SW 1271 (cell line): ENCODE data around the gene ZFYVE21.

ENCODE experiments used
- DNase-seq, 2 experiments: peaks; one replicate each; lab custom pipeline; 2025; lab: John Stamatoyannopoulos, UW

Gene ZFYVE21

DNA sequence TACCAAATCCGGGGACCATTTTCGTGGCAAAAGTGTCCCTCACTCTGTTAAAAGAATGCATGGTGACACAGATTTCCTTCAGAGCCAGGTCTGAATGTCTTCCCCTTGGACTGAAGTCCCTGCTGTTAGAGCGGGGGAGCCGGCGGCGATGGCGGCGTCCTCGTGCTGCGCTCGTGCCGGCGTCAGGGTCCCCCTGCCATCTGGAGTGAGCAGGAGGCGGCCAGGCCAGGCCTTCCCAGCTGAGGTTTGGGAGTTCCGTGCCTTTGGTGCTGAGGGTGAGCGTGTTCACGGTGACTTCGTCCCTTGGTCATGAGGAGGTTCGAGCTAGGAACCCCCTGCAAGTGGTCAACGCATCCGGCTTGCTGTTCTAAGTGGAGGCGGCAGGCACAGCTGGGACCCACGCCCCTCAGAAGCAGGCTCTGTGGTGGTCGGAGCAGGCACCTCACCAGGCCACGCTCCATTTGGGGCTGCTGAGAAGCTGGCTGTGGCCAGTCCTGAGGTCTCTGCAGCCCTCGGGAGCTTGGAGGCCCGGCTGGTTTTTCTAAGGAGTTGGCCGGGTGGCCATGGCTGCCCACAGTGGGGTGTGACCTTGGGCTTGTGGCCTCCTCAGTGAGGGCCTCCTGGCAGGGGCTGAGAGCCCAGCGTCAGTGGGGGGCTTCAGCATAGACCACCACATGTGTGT is 9.5 kb downstream of the ZFYVE21 start:
- no peak for DNase-seq

- no peak for DNase-seq
These were observed 10.3 kb downstream of the ZFYVE21 start for GRCh38 chr14:103725739-103726395.

- no peak for DNase-seq
These were observed 10.9 kb downstream of the ZFYVE21 start for GRCh38 chr14:103726474-103726873.

DNA sequence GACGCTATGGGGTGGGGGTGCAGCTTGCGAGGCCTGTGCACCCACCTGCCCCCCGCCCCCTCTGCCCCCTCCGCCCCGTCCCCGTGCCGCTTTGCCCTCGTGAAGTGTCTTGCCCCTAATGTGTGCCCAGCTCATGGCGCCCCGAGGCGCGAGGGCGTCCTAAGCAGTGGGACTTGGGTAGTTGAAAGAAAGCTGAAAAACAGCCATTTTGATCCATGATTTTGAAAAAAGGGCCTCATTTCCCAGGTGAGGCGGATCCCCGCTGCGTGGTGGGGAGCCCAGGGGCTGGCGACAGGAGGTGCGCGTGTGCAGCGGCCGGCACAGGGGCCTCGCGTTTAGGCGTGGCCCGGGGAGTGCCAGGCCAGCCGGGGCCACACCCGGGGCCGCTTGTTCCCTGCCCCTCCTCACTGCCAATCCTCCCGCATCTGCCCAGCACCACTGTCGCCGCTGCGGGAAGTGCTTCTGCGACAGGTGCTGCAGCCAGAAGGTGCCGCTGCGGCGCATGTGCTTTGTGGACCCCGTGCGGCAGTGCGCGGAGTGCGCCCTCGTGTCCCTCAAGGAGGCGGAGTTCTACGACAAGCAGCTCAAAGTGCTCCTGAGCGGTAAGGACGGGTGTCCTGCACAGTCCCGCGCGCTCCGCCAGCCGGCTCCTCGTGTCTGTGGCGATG is 11.8 kb downstream of the ZFYVE21 start:
- no peak for DNase-seq

DNA sequence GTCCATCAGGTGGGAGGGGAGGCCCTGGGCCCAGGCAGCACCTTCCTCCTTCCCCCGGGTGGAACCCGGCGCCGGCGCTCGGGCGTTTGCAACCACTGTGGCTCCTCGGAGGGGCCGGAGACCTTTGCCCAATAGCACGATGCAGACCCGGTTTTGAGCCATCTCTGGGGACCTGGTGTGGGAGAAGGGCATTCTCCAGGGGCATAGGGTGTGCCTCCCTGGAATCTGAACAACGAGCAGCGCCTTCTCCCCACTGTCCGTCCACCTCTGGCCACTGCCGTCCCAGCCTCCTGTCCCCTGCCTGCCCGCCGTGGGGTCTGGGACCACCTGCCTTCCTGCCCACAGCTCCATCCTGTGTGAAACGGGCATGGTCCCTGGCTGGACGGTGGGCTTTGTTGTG is 12.5 kb downstream of the ZFYVE21 start:
- no peak for DNase-seq

DNA sequence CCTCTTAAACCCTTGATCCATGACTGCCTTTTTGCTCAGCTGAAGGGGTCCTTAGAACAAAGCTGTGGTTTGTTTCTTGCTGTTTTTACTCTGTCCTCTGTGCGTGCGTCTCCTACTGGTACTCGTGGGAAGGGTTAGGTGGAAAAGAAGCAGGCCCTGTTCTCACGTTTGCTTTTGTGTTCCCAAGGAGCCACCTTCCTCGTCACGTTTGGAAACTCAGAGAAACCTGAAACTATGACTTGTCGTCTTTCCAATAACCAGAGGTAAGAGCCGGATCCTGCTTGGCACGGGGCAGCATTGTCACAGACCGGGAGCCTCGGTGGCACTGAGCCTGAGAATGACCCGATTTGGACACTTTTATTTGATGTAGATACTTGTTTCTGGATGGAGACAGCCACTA is 13.1 kb downstream of the ZFYVE21 start:
- no peak for DNase-seq

DNA sequence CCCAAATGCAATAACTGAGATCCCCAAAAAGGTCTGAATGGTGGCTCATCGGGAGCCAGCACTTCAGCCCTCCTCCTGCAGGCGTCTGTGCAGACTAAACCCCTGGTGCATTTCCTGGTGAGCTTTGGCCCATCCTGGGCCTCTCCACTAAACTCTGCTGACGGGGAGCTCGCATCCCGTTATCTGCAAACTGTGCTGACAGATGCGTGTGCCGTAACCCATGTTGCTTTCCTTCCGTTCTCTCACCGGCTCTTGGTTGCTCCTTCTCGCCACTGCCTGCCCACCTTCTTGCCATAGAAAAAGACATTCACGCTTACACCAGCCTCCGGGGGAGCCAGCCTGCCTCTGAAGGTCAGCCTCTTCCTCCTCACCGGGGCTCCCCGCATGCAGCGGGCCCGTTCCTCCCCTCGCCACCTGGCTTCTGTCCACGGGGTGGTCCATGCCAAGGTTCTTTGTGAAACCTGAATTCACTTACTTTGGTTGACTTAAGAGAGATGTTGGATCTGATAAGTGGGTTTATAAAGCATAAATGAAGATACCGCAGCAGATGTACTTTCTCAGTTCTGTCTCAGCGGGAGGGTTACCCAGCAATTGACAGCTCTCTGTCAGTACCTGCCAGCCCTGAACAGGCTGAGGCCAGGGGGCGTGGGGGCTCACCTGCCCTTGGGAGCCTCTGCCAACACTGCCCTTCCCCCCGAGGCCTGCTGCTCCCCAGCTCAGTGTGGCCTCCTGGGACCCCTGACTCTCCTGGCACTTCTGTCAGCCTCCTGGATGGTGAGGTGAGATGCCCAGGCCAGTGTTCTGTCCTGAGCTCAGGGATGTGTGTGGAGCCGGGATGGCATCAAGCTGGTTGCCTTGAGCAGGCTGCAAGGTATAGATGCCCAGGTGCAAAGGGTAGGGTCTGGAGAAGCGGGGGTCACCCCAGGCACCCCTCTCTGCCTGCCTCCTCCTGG is 14.2 kb downstream of the ZFYVE21 start:
- DNase-seq = no peak

DNA sequence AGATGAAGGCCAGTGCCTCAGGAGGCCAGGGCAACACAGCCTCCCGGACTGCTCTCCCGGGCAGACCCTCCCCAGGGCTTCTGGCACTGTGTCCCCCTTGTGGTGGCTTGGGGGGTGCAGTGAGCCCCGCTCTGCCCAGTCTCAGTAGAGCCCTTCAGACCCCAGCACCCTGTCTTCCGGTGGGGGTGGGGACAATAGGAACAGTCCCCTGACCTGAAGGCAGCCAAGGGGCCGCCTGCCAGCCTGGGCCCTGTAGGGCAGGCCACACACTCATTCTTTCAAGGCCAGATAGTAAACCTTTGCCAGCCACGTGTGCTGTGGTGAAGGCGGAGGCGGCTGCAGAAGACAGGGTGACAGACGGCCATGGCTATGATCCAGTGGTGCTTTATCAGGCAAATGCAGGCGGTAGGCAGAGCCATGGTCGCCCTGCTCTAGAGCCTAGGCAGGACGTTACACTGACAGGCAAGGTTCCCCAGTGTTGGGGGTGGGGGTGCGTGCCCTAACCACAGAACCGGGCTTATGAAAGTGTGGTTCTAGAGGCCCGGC is 15.0 kb downstream of the ZFYVE21 start:
- DNase-seq = no peak

GRCh38 chr14:103731481-103731880 is 15.9 kb downstream of the ZFYVE21 start:
- no peak for DNase-seq

GRCh38 chr14:103731916-103732867 is 16.6 kb downstream of the ZFYVE21 start:
- no peak for DNase-seq

DNA sequence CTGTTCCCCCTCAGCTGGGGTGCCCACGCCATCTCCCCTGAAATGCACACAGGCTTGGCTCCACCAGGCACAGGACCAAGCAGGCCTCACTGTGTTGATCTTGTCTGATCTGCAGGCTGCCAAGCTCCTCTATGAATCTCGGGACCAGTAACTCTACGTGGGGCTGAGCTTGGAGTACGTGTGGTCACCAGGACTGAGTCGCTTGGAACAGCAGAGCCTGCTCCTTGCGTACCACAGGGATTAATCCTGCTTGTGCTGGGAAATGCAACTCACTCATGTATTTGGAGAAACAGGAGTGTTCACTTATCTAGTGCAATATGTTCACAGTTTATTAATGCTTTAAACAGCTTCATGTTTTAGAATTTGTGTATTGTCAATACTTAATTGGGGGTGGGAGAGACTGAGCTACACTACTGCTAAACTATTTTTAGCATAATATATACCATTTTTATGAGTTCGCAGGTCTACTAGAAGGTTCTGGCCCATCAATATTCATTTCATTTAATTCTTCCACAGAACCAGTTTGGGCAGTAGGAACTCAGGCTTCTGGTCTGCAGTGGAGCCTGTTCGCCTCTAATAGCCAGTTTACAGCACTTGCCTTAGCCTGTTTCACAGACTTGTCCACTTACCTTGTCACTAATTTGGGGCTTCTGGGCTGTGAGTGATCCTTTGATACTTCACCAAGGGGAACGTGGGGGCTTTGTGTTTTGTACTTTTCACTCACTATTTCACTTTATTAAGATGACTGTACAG is 17.4 kb downstream of the ZFYVE21 start:
- no peak for DNase-seq

GRCh38 chr14:103733651-103734050 is 18.0 kb downstream of the ZFYVE21 start:
- DNase-seq = no peak

DNA sequence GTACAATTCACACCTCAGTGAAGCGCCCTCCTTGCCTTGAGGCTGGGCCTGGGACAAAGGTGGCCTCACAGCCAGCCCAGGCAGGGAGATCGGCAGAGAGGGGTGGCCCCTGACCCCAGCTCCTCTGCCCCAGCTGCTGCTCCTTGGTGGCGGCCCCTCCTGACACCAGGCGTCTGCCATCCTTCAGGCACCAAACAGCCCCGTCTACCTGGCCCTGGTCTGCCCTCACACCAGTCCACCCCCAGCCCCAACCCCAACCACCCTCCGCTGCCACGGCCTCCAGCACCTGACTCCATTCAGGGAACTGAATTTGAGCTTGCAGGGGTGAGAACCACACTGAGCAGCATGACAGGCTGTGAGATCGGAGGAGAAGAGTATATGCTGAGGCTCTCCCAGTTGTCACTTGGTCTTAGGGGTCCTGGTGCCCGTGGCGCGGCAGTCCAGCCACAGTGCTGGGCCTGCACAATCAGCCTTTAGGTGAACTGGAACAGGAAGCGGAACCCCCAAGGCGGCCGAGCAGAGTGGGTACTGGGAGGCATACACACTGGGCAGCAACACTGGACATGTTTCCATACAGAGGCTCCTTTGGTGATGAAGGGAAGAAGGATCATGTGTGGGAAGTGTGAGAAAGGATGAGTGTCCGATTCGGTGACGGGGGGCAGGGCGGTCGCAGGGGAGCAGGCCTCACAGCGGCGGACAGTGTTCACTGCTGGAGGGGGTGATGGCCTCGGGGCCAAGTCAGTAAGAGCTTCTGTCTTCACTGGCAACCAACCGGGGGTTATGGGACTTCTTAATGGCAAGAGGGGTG is 18.7 kb downstream of the ZFYVE21 start:
- no peak for DNase-seq

- DNase-seq = no peak
These were observed 19.4 kb downstream of the ZFYVE21 start for GRCh38 chr14:103735022-103735421.

DNA sequence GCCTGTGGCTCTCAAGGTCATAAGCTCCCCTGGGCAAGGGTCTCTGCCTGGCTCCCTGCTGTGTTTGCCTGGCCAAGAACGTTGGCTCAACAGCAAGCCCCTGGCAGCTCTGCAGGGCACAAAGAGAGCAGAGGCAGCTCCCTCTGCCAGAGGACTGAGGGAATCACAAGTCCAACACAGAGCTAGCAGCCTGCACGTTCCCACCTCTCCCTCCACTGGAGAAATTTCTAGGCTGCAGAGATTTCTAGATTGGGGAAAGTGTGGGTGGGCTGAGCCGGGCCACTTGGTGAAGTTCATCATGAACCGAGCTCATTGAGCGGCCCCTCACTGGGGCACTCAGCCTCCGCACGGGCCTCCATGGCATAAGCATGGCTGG is 19.8 kb downstream of the ZFYVE21 start:
- DNase-seq = no peak

- no peak for DNase-seq
These were observed 20.4 kb downstream of the ZFYVE21 start for GRCh38 chr14:103735815-103736545.

DNA sequence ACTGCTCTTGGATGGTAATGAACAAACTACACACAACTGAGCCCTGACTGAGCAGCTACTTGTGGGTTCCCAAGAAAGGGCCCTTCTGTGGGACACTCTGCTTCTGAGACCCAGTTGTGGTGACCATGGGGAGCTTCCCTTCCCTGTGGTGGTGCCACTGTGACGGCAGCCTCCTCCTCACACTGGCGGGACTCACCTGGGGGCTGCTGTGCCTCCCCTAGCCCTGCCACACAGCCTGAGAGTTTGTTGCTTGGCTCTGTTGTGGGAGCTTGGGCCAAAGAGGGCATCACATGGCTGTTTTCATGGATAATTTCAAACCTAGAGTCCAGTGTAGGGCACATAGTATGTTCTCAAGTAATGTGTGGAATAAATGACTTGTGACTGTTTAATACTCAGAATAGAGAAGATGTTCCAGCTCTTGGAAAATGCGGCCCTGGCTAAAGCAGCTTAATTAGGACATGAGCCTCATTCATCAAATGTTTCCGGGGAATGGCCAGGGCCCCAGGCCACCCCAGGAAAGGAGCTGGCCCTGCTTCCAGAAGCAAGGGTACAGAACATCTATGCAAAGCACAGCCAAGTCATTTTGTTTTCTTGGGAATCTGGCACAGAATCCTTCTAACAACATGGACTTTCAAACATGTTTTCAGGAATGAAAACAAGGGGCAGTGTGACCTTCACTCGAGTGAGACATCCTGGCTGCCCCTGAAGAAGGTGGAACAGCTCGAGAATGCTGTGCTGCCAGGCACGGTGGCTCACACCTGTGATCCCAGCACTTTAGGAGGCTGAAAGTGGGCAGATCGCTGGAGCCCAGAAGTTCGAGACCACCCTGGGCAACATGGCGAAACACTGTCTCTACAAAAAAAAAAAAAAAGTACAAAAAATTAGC is 21.2 kb downstream of the ZFYVE21 start:
- no peak for DNase-seq
